H9 (cell line): ENCODE data around the gene EN1. TPM values are rescaled to one million over a fixed set of nuclear protein-coding genes. Genes with fewer than 3 reads are reported as not detected.

Source experiments
- DNase-seq: peaks from one replicate; pipeline ENCODE4 v3.0.0-alpha.2; 2017
- H2AFZ ChIP-seq: one replicate; pipeline ENCODE4 v1.6.1; 2013; ENCODE audit warnings: mild to moderate bottlenecking, low read length, control low read depth, moderate library complexity
- H2AK5ac ChIP-seq: 2 replicates; pipeline ENCODE4 v1.6.1; 2013; ENCODE audit warnings: low read length, control low read depth, mixed read lengths; ENCODE audit not compliant: insufficient read length
- H2BK120ac ChIP-seq: one replicate; pipeline ENCODE4 v1.6.1; 2013; ENCODE audit warnings: low read depth, mild to moderate bottlenecking, low read length, control low read depth, inconsistent platforms; ENCODE audit not compliant: poor library complexity, severe bottlenecking
- H2BK12ac ChIP-seq: 2 replicates; pipeline ENCODE4 v1.6.1; 2013; ENCODE audit warnings: low read length, control low read depth, mixed read lengths, low read depth; ENCODE audit not compliant: insufficient read length
- H2BK15ac ChIP-seq: 2 replicates; pipeline ENCODE4 v1.6.1; 2013; ENCODE audit warnings: low read depth, low read length, control low read depth
- H2BK20ac ChIP-seq: one replicate; pipeline ENCODE4 v1.6.1; 2013; ENCODE audit warnings: low read depth, mild to moderate bottlenecking, low read length, control low read depth, inconsistent platforms; ENCODE audit not compliant: poor library complexity, severe bottlenecking
- H2BK5ac ChIP-seq: 2 replicates; pipeline ENCODE4 v1.6.1; 2013; ENCODE audit warnings: low read length, control low read depth, mixed read lengths; ENCODE audit not compliant: insufficient read length
- H3K14ac ChIP-seq: 2 replicates; pipeline ENCODE4 v1.6.1; 2013; ENCODE audit warnings: low read length, control low read depth; ENCODE audit not compliant: insufficient read depth
- H3K18ac ChIP-seq: 2 replicates; pipeline ENCODE4 v1.6.1; 2013; ENCODE audit warnings: low read depth, mild to moderate bottlenecking, mixed read lengths, low read length, control low read depth; ENCODE audit not compliant: insufficient read length
- H3K23ac ChIP-seq: 2 replicates; pipeline ENCODE4 v1.6.1; 2013; ENCODE audit warnings: low read length, control low read depth, mixed read lengths, low read depth; ENCODE audit not compliant: insufficient read length
- H3K23me2 ChIP-seq: 2 replicates; pipeline ENCODE4 v1.6.1; 2013; ENCODE audit warnings: low read depth, mild to moderate bottlenecking, mixed read lengths, low read length, control low read depth; ENCODE audit not compliant: insufficient read length, poor library complexity, severe bottlenecking
- H3K27ac ChIP-seq: 2 replicates; pipeline ENCODE4 v1.5.1; 2013; ENCODE audit warnings: low read length, control low read depth, mixed read lengths, low read depth; ENCODE audit not compliant: insufficient read length
- H3K27me3 ChIP-seq: 2 replicates; pipeline ENCODE4 v1.6.1; 2013; ENCODE audit warnings: low read length, control low read depth, inconsistent platforms; ENCODE audit not compliant: insufficient read depth
- H3K4ac ChIP-seq: 2 replicates; pipeline ENCODE4 v1.6.1; 2013; ENCODE audit warnings: low read depth, mild to moderate bottlenecking, control low read depth, inconsistent platforms, low read length, moderate library complexity
- H3K4me1 ChIP-seq: 2 replicates; pipeline ENCODE4 v1.6.1; 2013; ENCODE audit warnings: low read length, control low read depth, inconsistent platforms; ENCODE audit not compliant: insufficient read depth
- H3K4me2 ChIP-seq: 2 replicates; pipeline ENCODE4 v1.6.1; 2013; ENCODE audit warnings: low read length, control low read depth, mixed read lengths; ENCODE audit not compliant: insufficient read length, insufficient read depth
- H3K56ac ChIP-seq: 2 replicates; pipeline ENCODE4 v1.6.1; 2013; ENCODE audit warnings: low read depth, mild to moderate bottlenecking, mixed read lengths, low read length, control low read depth; ENCODE audit not compliant: insufficient read length
- H3K79me1 ChIP-seq: 2 replicates; pipeline ENCODE4 v1.6.1; 2013; ENCODE audit warnings: low read depth, mild to moderate bottlenecking, moderate library complexity, low read length, control low read depth, inconsistent platforms; ENCODE audit not compliant: insufficient read depth, poor library complexity, severe bottlenecking
- H3K79me2 ChIP-seq: 2 replicates; pipeline ENCODE4 v1.6.1; 2013; ENCODE audit warnings: low read length, control low read depth, inconsistent platforms; ENCODE audit not compliant: insufficient read depth
- H3K9ac ChIP-seq: 2 replicates; pipeline ENCODE4 v1.6.1; 2013; ENCODE audit warnings: low read length, control low read depth, mixed read lengths; ENCODE audit not compliant: insufficient read length; ENCODE audit errors: extremely low read depth
- H3K9me3 ChIP-seq: one replicate; pipeline ENCODE4 v1.6.1; 2013; ENCODE audit warnings: low read depth, low read length, inconsistent platforms; ENCODE audit not compliant: control insufficient read depth
- H3T11ph ChIP-seq: one replicate; pipeline ENCODE4 v1.6.1; 2013; ENCODE audit warnings: mild to moderate bottlenecking, low read length, control low read depth, inconsistent platforms
- H4K20me1 ChIP-seq: one replicate; pipeline ENCODE4 v1.6.1; 2013; ENCODE audit not compliant: control insufficient read depth, insufficient read length, insufficient read depth
- H4K5ac ChIP-seq: 2 replicates; pipeline ENCODE4 v1.6.1; 2013; ENCODE audit warnings: low read depth, mild to moderate bottlenecking, mixed read lengths, low read length, control low read depth; ENCODE audit not compliant: insufficient read length
- H4K8ac ChIP-seq: replicated peaks from 2 replicates; pipeline ENCODE4 v1.6.1; 2013; ENCODE audit warnings: low read length, control low read depth, mixed read lengths, low read depth; ENCODE audit not compliant: insufficient read length
- H4K91ac ChIP-seq: 2 replicates; pipeline ENCODE4 v1.6.1; 2013; ENCODE audit warnings: low read depth, mild to moderate bottlenecking, moderate library complexity, mixed read lengths, low read length, control low read depth; ENCODE audit not compliant: insufficient read length
- H3K27ac Mint-ChIP-seq, 3 experiments: 2 replicates in 2 of 3; 3 replicates in 1 of 3; pipeline ENCODE4 v1.8.0; 2020 to 2021; ENCODE audit warnings: mixed read lengths in 3 of 3, mild to moderate bottlenecking in 1 of 3, moderate library complexity in 1 of 3
- H3K27me3 Mint-ChIP-seq: 2 replicates; pipeline ENCODE4 v1.8.0; 2021; ENCODE audit warnings: low read depth, mild to moderate bottlenecking, moderate library complexity, mixed read lengths
- H3K36me3 Mint-ChIP-seq, 3 experiments: 2 replicates in 2 of 3; 3 replicates in 1 of 3; pipeline ENCODE4 v1.8.0; 2020 to 2021; ENCODE audit warnings: low read depth in 3 of 3, mixed read lengths in 3 of 3; ENCODE audit not compliant: insufficient read depth in 1 of 3
- H3K4me1 Mint-ChIP-seq, 2 experiments: 2 replicates each; pipeline ENCODE4 v1.8.0; 2020; ENCODE audit warnings: mixed read lengths in 2 of 2
- H3K4me3 Mint-ChIP-seq, 2 experiments: 2 replicates in 1 of 2; 3 replicates in 1 of 2; pipeline ENCODE4 v1.8.0; 2020 to 2021; ENCODE audit warnings: mild to moderate bottlenecking in 2 of 2, mixed read lengths in 2 of 2, moderate library complexity in 1 of 2
- H3K9me3 Mint-ChIP-seq, 2 experiments: 2 replicates in 1 of 2; 3 replicates in 1 of 2; pipeline ENCODE4 v1.8.0; 2020; ENCODE audit warnings: mild to moderate bottlenecking in 2 of 2, mixed read lengths in 2 of 2, moderate library complexity in 1 of 2
- WGBS: extraction: QIAGEN DNeasy Blood & Tissue Kit; methylation state at CpG from one replicate; pipeline ENCODE4 v1.1.7; 2013; ENCODE audit warnings: missing lambda C conversion rate, low lambda C conversion rate, mixed read lengths; ENCODE audit not compliant: insufficient read length; ENCODE audit errors: extremely low coverage; 5-methylcytosine and 5-hydroxymethylcytosine counted together
- total RNA-seq: library from RNA; stranded (reverse); gene quantifications from 2 replicates; pipeline ENCODE4 v1.2.1, GENCODE V29; 2021
- TF ChIP-seq, protein P1 (sequence below): fragments of 200-600 bp; sonication (generic); conservative IDR thresholded peaks from 3 replicates; pipeline ENCODE4 v1.8.0; 2021; ENCODE audit warnings: antibody characterized with exemption, mild to moderate bottlenecking

The EN1 gene
- total RNA-seq, 1 experiment from 2014 or later, result not detected

DNA sequence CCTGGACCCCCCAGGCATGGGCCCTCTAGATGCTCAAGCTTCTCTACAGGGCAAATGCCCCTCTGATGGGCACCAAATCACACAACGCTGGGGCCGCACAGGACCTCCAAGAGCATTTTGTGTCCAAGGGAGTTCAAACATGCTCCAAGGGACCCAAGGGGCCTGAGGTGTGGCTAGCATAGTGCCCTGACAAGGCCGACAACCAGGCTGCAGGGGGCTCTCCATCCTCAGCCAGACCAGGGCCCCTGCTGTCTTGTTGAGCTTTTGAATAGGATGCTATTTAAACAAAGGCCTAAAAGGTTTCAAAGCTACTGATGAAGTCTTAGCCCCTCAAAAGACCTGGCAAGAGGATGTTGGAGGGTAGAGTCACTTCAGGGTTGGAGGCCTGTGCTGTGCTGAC, 33.1 kb downstream of the EN1 start:
- no peak overlapping the region for H4K91ac ChIP-seq
- H3K23ac ChIP-seq, result no peak overlapping the region
- no peak overlapping the region for H3K4ac ChIP-seq
- H2BK20ac ChIP-seq, result no peak overlapping the region
- no peak overlapping the region for H3K4me2 ChIP-seq
- H3K23me2 ChIP-seq, result no peaks in the 10 kb centered on the region
- H2BK120ac ChIP-seq, result no peak overlapping the region
- H3K79me1 ChIP-seq, result no peaks in the 10 kb centered on the region
- H2AK5ac ChIP-seq, result no peak overlapping the region
- H2AFZ ChIP-seq, result no peak overlapping the region
- H3K14ac ChIP-seq, result no peak overlapping the region
- no peaks in the 10 kb centered on the region for H3K79me2 ChIP-seq
- H4K5ac ChIP-seq, result no peak overlapping the region
- no peak overlapping the region for H2BK15ac ChIP-seq
- no peak overlapping the region for H3K9ac ChIP-seq
- H3K36me3 Mint-ChIP-seq, result no peaks in the 10 kb centered on the region
- no peak overlapping the region for H4K8ac ChIP-seq
- H3K4me1 ChIP-seq, result peaks cover 4% of the 10 kb centered on the region; the same call in 1 of the 2 replicates
- no peak overlapping the region for H3K27ac Mint-ChIP-seq
- no peak overlapping the region for H3K18ac ChIP-seq
- TF ChIP-seq, protein P1, sequence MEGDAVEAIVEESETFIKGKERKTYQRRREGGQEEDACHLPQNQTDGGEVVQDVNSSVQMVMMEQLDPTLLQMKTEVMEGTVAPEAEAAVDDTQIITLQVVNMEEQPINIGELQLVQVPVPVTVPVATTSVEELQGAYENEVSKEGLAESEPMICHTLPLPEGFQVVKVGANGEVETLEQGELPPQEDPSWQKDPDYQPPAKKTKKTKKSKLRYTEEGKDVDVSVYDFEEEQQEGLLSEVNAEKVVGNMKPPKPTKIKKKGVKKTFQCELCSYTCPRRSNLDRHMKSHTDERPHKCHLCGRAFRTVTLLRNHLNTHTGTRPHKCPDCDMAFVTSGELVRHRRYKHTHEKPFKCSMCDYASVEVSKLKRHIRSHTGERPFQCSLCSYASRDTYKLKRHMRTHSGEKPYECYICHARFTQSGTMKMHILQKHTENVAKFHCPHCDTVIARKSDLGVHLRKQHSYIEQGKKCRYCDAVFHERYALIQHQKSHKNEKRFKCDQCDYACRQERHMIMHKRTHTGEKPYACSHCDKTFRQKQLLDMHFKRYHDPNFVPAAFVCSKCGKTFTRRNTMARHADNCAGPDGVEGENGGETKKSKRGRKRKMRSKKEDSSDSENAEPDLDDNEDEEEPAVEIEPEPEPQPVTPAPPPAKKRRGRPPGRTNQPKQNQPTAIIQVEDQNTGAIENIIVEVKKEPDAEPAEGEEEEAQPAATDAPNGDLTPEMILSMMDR, result no peak
- no peaks in the 10 kb centered on the region for H3K9me3 ChIP-seq
- H3K27ac ChIP-seq, result no peak overlapping the region
- no peak overlapping the region for H2BK12ac ChIP-seq
- no peak for DNase-seq
- no peak overlapping the region for H3K4me3 Mint-ChIP-seq
- H2BK5ac ChIP-seq, result no peak overlapping the region
- no peaks in the 10 kb centered on the region for H3K27me3 ChIP-seq
- peaks cover 34 to 40% of the 10 kb centered on the region in 2 experiments for H3K4me1 Mint-ChIP-seq
- no peak overlapping the region for H3T11ph ChIP-seq
- no peak overlapping the region for H3K56ac ChIP-seq
- H4K20me1 ChIP-seq, result no peaks in the 10 kb centered on the region
- no CpG with 5 or more reads among the region's 3 CpGs for WGBS
- H3K9me3 Mint-ChIP-seq, result no peaks in the 10 kb centered on the region; a peak in 1 of 5 replicates
- H3K27me3 Mint-ChIP-seq, result peaks cover 54% of the 10 kb centered on the region
